Measurements from ENCODE around the gene GAPT. TPM values are rescaled to one million over a fixed set of nuclear protein-coding genes. Genes with fewer than 3 reads are reported as not detected.

GAPT gene
- total RNA-seq: under 1 TPM in 4 of 6 experiments, not detected in 2; 0.07 to 0.74 (median 0.29) TPM
- long read RNA-seq: 0 reads

GRCh38 chr5:58491216-58491892, at the start of gene GAPT:
Gene GAPT, plus strand, starts transcription at chr5:58491435. Its CDS starts 3,102 bp downstream, at chr5:58494537.
- intact Hi-C loops (cut with DNase I): loop anchor here in 1 of 2 donors (10.0 kb wide), 1 partner anchor 323 kb away; no protein-coding TSS in a partner anchor
- TF ChIP-seq POLR2A (IDR thresholded peaks at IDR 0.05) (no peak), CTCF (IDR thresholded peaks at IDR 0.05) (no peak)
- no peak within 1 kb of the TSS for H3K27ac ChIP-seq
- no peaks in the 10 kb centered on the region for H3K27me3 ChIP-seq
- DNase-seq: no peak
- no peaks in the 10 kb centered on the region for H3K36me3 ChIP-seq
- peak in 2 of 4 donors; percentile 17 to 33 for ATAC-seq
- H3K4me1 ChIP-seq: no peaks in the 10 kb centered on the region
- WGBS (ENCODE audit: insufficient coverage, low coverage, low lambda C conversion rate, missing lambda C conversion rate): 39% methylated on average over 6 of the region's 6 CpGs
- H3K4me3 ChIP-seq: no peak within 1 kb of the TSS
- H3K9me3 ChIP-seq: peaks cover 0 to 3% (median 0%) of the 10 kb centered on the region in 4 donors

- no peak for ATAC-seq
These were observed 46.4 kb upstream of the GAPT start for GRCh38 chr5:58444805-58445204.

GRCh38 chr5:58446024-58446423, 45.2 kb upstream of the GAPT start:
- no peak for ATAC-seq
- intact Hi-C loops (cut with DNase I): no loop called here
- Histone ChIP-seq H3K9me3 (no peaks in the 10 kb centered on the region), H3K4me1 (no peaks in the 10 kb centered on the region), H3K27ac (no peak overlapping the region), H3K4me3 (no peak overlapping the region), H3K36me3 (no peaks in the 10 kb centered on the region), H3K27me3 (no peaks in the 10 kb centered on the region)
- DNase-seq: no peak
- TF ChIP-seq CTCF (IDR thresholded peaks at IDR 0.05): no peak
- TF ChIP-seq POLR2A (IDR thresholded peaks at IDR 0.05): no peak
- WGBS (ENCODE audit: insufficient coverage, low coverage, low lambda C conversion rate, missing lambda C conversion rate): 72% methylated on average over 9 of the region's 10 CpGs

More at GRCh38 chr5:58444805-58445204, 46.4 kb upstream of the GAPT start:
- Histone ChIP-seq H3K4me3 (no peak overlapping the region), H3K27me3 (no peaks in the 10 kb centered on the region), H3K4me1 (no peaks in the 10 kb centered on the region), H3K27ac (no peak overlapping the region), H3K9me3 (no peaks in the 10 kb centered on the region), H3K36me3 (no peaks in the 10 kb centered on the region)
- intact Hi-C loops (cut with DNase I): no loop called here
- TF ChIP-seq CTCF (IDR thresholded peaks at IDR 0.05): no peak
- no peak for TF ChIP-seq POLR2A (IDR thresholded peaks at IDR 0.05)
- DNase-seq: no peak

GRCh38 chr5:58447226-58447625, 44.0 kb upstream of the GAPT start:
- no peaks in the 10 kb centered on the region for H3K27me3 ChIP-seq
- DNase-seq: no peak
- H3K4me3 ChIP-seq: no peak overlapping the region
- intact Hi-C loops (cut with DNase I): no loop called here
- no peaks in the 10 kb centered on the region for H3K36me3 ChIP-seq
- TF ChIP-seq CTCF (IDR thresholded peaks at IDR 0.05): no peak
- TF ChIP-seq POLR2A (IDR thresholded peaks at IDR 0.05): no peak
- no peak overlapping the region for H3K27ac ChIP-seq
- no peak for ATAC-seq
- no peaks in the 10 kb centered on the region for H3K9me3 ChIP-seq
- 62% methylated on average over 2 of the region's 2 CpGs for WGBS (ENCODE audit: insufficient coverage, low coverage, low lambda C conversion rate, missing lambda C conversion rate)
- H3K4me1 ChIP-seq: no peaks in the 10 kb centered on the region
